B cell (primary cell): ENCODE results near the gene DNM2. TPM values are rescaled to one million over a fixed set of nuclear protein-coding genes. Genes with fewer than 3 reads are reported as not detected.

ENCODE experiments used
- ATAC-seq: fragments of 200-7000 bp; cut with Tn5 transposase; one replicate; pipeline ENCODE4 v1.10.0; 2021; ENCODE audit warnings: low read depth, mild to moderate bottlenecking, moderate number of reproducible peaks, moderate library complexity
- CTCF ChIA-PET: fragments of 350-600 bp; sonication (Branson Sonifier 250); formaldehyde crosslinking; loops from one replicate; lab custom pipeline; 2021; ENCODE audit warnings: antibody characterized with exemption, inconsistent platforms; lab: Charles Lee
- POLR2A ChIA-PET: fragments of 350-600 bp; sonication (Branson Sonifier 250); formaldehyde crosslinking; loops from one replicate; lab custom pipeline; 2021; ENCODE audit warnings: antibody characterized with exemption; lab: Charles Lee
- DNase-seq: peaks from one replicate; pipeline ENCODE4 v3.0.0; 2013
- H2AFZ ChIP-seq: 2 replicates; pipeline ENCODE4 v1.6.1; 2012; ENCODE audit warnings: mild to moderate bottlenecking, low read depth, low read length; ENCODE audit not compliant: insufficient read depth, poor library complexity, severe bottlenecking
- H3K27ac ChIP-seq, 2 donors: 1 replicate in 1 of 2; 2 replicates in 1 of 2; pipeline ENCODE4 v1.5.1; 2012 to 2013; ENCODE audit warnings: low read length in 2 of 2, mild to moderate bottlenecking in 2 of 2, moderate library complexity in 1 of 2
- H3K27me3 ChIP-seq, 4 experiments: fragments of 200-600 bp in 1 of 4; sonication (generic) in 1 of 4; replicated peaks in 1 of 4; 1 replicate in 2 of 4; 2 replicates in 2 of 4; pipeline versions ENCODE4 v1.6.1 to v1.7.0; 2013 to 2016; ENCODE audit warnings: low read length in 3 of 4, mild to moderate bottlenecking in 2 of 4, mixed read lengths in 1 of 4, moderate library complexity in 1 of 4; ENCODE audit not compliant: insufficient read depth in 4 of 4, control insufficient read depth in 3 of 4; ENCODE audit errors: control extremely low read depth in 1 of 4
- H3K36me3 ChIP-seq, 2 experiments: replicated peaks in 1 of 2; 1 replicate in 1 of 2; 2 replicates in 1 of 2; pipeline versions ENCODE4 v1.6.1 to v1.7.1; 2013; ENCODE audit warnings: low read length in 1 of 2; ENCODE audit not compliant: insufficient read depth in 2 of 2, control insufficient read depth in 1 of 2; ENCODE audit errors: control extremely low read depth in 1 of 2, extremely low read depth in 1 of 2
- H3K4me1 ChIP-seq, 2 donors: fragments of 200-600 bp in 1 of 2; sonication (generic) in 1 of 2; 1 replicate in 1 of 2; 2 replicates in 1 of 2; pipeline versions ENCODE4 v1.5.1 to v1.6.1; 2013 to 2017; ENCODE audit warnings: low read length in 2 of 2; ENCODE audit not compliant: control insufficient read depth in 2 of 2, insufficient read depth in 2 of 2
- H3K4me2 ChIP-seq: replicated peaks from 2 replicates; pipeline ENCODE3; 2012; ENCODE audit warnings: mild to moderate bottlenecking, low read depth, low read length; ENCODE audit not compliant: poor library complexity, severe bottlenecking
- H3K4me3 ChIP-seq, 5 experiments: fragments of 200-600 bp in 1 of 5; sonication (generic) in 1 of 5; 1 replicate in 3 of 5; 2 replicates in 2 of 5; pipeline versions ENCODE4 v1.5.1 to v1.7.0; 2011 to 2016; ENCODE audit warnings: low read length in 4 of 5, mild to moderate bottlenecking in 4 of 5, low read depth in 2 of 5, control low read depth in 1 of 5, moderate library complexity in 1 of 5; ENCODE audit not compliant: insufficient read depth in 1 of 5; ENCODE audit errors: control extremely low read depth in 1 of 5, extremely low read depth in 1 of 5
- H3K79me2 ChIP-seq: fragments of 200-600 bp; sonication (generic); one replicate; pipeline ENCODE4 v1.6.0; 2016; ENCODE audit warnings: low read length; ENCODE audit not compliant: control insufficient read depth, insufficient read depth
- H3K9ac ChIP-seq: fragments of 200-600 bp; sonication (generic); 2 replicates; pipeline ENCODE4 v1.6.1; 2017; ENCODE audit warnings: mild to moderate bottlenecking, low read length, moderate library complexity
- H3K9me3 ChIP-seq, 3 donors: one replicate each; pipeline versions ENCODE4 v1.6.1 to v1.7.1; 2013; ENCODE audit warnings: low read length in 2 of 3; ENCODE audit not compliant: control insufficient read depth in 2 of 3, insufficient read depth in 1 of 3; ENCODE audit errors: control extremely low read depth in 1 of 3
- H4K20me1 ChIP-seq: 2 replicates; pipeline ENCODE4 v1.6.0; 2012; ENCODE audit warnings: mild to moderate bottlenecking, low read length; ENCODE audit not compliant: insufficient read depth, control insufficient read depth, poor library complexity, severe bottlenecking
- H3K27ac Mint-ChIP-seq: one replicate; pipeline ENCODE4 v1.8.0; 2021; ENCODE audit warnings: mixed read lengths
- H3K27me3 Mint-ChIP-seq: one replicate; pipeline ENCODE4 v1.8.0; 2021; ENCODE audit warnings: mixed read lengths
- H3K4me1 Mint-ChIP-seq: one replicate; pipeline ENCODE4 v1.8.0; 2021; ENCODE audit warnings: mixed read lengths
- H3K4me3 Mint-ChIP-seq: one replicate; pipeline ENCODE4 v1.8.0; 2021; ENCODE audit warnings: mixed read lengths
- H3K9me3 Mint-ChIP-seq: one replicate; pipeline ENCODE4 v1.8.0; 2022; ENCODE audit warnings: mixed read lengths; ENCODE audit not compliant: insufficient read depth
- CTCF ChIP-seq: fragments of 200-600 bp; IDR thresholded peaks from one replicate; pipeline ENCODE4 v1.8.0; 2022; ENCODE audit warnings: antibody characterized with exemption, mild to moderate bottlenecking
- EZH2 ChIP-seq: IDR thresholded peaks from 2 replicates; pipeline ENCODE4 v1.6.1; 2012; ENCODE audit warnings: borderline replicate concordance, low read depth, mild to moderate bottlenecking, moderate library complexity, low read length; ENCODE audit not compliant: insufficient read depth, poor library complexity, severe bottlenecking
- WGBS: methylation state at CpG from one replicate; pipeline ENCODE4 v1.1.5; 2013; ENCODE audit warnings: missing lambda C conversion rate; ENCODE audit not compliant: insufficient coverage; 5-methylcytosine and 5-hydroxymethylcytosine counted together
- intact Hi-C: fragments of 100-400 bp; cut with micrococcal nuclease; formaldehyde crosslinking; loops from one replicate; pipeline ENCODE4 v1.10.0; 2022
- polyA plus RNA-seq: library from polyadenylated mRNA; depleted of rRNA; stranded (reverse); fragments of >200 nt; gene quantifications from 2 replicates; pipeline ENCODE4 v1.2.3, GENCODE V29; 2012
- total RNA-seq, 2 donors: library from RNA; stranded (reverse); fragments of 120-200 nt in 1 of 2; gene quantifications; 1 replicate in 1 of 2; 2 replicates in 1 of 2; pipeline versions ENCODE4 v1.2.3 to v1.2.4, GENCODE V29; 2013 to 2022

Gene DNM2
- total and polyA plus RNA-seq, 2 donors (not counting 1 experiment from before 2014, with no cell fraction given) = 163 to 353 TPM

- H3K27me3 Mint-ChIP-seq = no peaks in the 10 kb centered on the region
- H3K4me3 ChIP-seq = no peak overlapping the region
- H3K9me3 Mint-ChIP-seq = no peaks in the 10 kb centered on the region
- H3K4me1 Mint-ChIP-seq = peaks cover 68% of the 10 kb centered on the region
- intact Hi-C loops = no loop called here
- no peak overlapping the region for H3K9ac ChIP-seq
- CTCF ChIA-PET = no interaction called here
- H3K9me3 ChIP-seq = no peaks in the 10 kb centered on the region
- TF ChIP-seq CTCF (no peak), EZH2 (no peak)
- H4K20me1 ChIP-seq = peaks cover 97% of the 10 kb centered on the region
- POLR2A ChIA-PET = no interaction called here
- H3K36me3 ChIP-seq = peaks cover 6 to 23% of the 10 kb centered on the region in 2 experiments
- 100% methylated on average over 3 of the region's 10 CpGs for WGBS
- no peaks in the 10 kb centered on the region for H3K27me3 ChIP-seq
- H3K27ac ChIP-seq = peak overlapping the region in 1 of 2 donors; percentile 57
- ATAC-seq = no peak
- peaks cover 28 to 33% of the 10 kb centered on the region in 2 donors for H3K4me1 ChIP-seq
- H3K4me3 Mint-ChIP-seq = no peak overlapping the region
- DNase-seq = no peak
- H2AFZ ChIP-seq = no peak overlapping the region
- H3K79me2 ChIP-seq = peaks cover 100% of the 10 kb centered on the region
- no peak overlapping the region for H3K27ac Mint-ChIP-seq
- H3K4me2 ChIP-seq = no peak overlapping the region
Measured at GRCh38 chr19:10726268-10726667, 8.4 kb downstream of the DNM2 start.

GRCh38 chr19:10727685-10728201 is 9.9 kb downstream of the DNM2 start:
- Mint-ChIP-seq H3K27me3 (no peaks in the 10 kb centered on the region), H3K27ac (peak overlapping the region; percentile 81), H3K9me3 (no peaks in the 10 kb centered on the region), H3K4me3 (no peak overlapping the region), H3K4me1 (peaks cover 64% of the 10 kb centered on the region)
- Histone ChIP-seq H3K4me3 (no peak overlapping the region), H3K4me2 (no peak overlapping the region), H3K27me3 (no peaks in the 10 kb centered on the region), H4K20me1 (peaks cover 84% of the 10 kb centered on the region), H3K9me3 (no peaks in the 10 kb centered on the region), H2AFZ (no peak overlapping the region), H3K9ac (no peak overlapping the region), H3K79me2 (peaks cover 100% of the 10 kb centered on the region), H3K36me3 (peaks cover 6 to 21% of the 10 kb centered on the region in 2 experiments), H3K27ac (peak overlapping the region in 1 of 2 donors; percentile 57), H3K4me1 (peaks cover 39 to 40% of the 10 kb centered on the region in 2 donors)
- intact Hi-C loops = no loop called here
- ChIA-PET POLR2A (no interaction called here), CTCF (no interaction called here)
- ATAC-seq (no peak), DNase-seq (no peak)
- 95% methylated on average over 11 of the region's 14 CpGs for WGBS
- TF ChIP-seq EZH2 (no peak), CTCF (no peak)
